HEK293 (cell line): ENCODE results near the gene TMEM37.

Experiments
- CTCF ChIA-PET: fragments of 350-600 bp; formaldehyde crosslinking; extraction: SDS; loops from one replicate; lab custom pipeline; 2021; ENCODE audit warnings: antibody characterized with exemption; lab: Yijun Ruan, JAX
- POLR2A ChIA-PET: fragments of 300-600 bp; formaldehyde crosslinking; extraction: SDS; loops from one replicate; lab custom pipeline; 2020; ENCODE audit warnings: antibody characterized with exemption, inconsistent platforms; lab: Yijun Ruan, JAX
- H3K27ac ChIP-seq: fragments of 200-500 bp; sonication (Bioruptor generic); 2 replicates; pipeline ENCODE4 v1.5.1; 2014; ENCODE audit warnings: low read depth, low read length, control low read depth, inconsistent platforms; ENCODE audit errors: extremely low read depth
- H3K36me3 ChIP-seq, 2 experiments: fragments of 200-500 bp in 1 of 2; sonication (Bioruptor generic) in 1 of 2; 1 replicate in 1 of 2; 2 replicates in 1 of 2; pipeline ENCODE4 v1.5.1; 2014 to 2017; ENCODE audit warnings: inconsistent platforms in 2 of 2, low read length in 2 of 2; ENCODE audit not compliant: control insufficient read depth in 2 of 2, insufficient read depth in 1 of 2
- H3K4me1 ChIP-seq: fragments of 200-500 bp; sonication (Bioruptor generic); 2 replicates; pipeline ENCODE4 v1.5.1; 2014; ENCODE audit warnings: mild to moderate bottlenecking, low read length, inconsistent platforms; ENCODE audit not compliant: control insufficient read depth, insufficient read depth
- H3K4me3 ChIP-seq: 2 replicates; pipeline ENCODE4 v1.5.1; 2011; ENCODE audit warnings: low read depth, mild to moderate bottlenecking, control low read depth, low read length, moderate library complexity
- H3K9me3 ChIP-seq: fragments of 200-500 bp; sonication (Bioruptor generic); 2 replicates; pipeline ENCODE4 v1.5.1; 2014; ENCODE audit warnings: low read depth, low read length, inconsistent platforms; ENCODE audit not compliant: control insufficient read depth, insufficient read depth
- GFI1B ChIP-seq: fragments of 450-650 bp; formaldehyde crosslinking; IDR thresholded peaks from 2 replicates; pipeline ENCODE4 v1.5.1; 2016; ENCODE audit warnings: missing biosample characterization, missing genetic modification characterization
- GLIS1 ChIP-seq: fragments of 450-650 bp; formaldehyde crosslinking; IDR thresholded peaks from 2 replicates; pipeline ENCODE4 v1.5.1; 2016; ENCODE audit warnings: missing biosample characterization, missing genetic modification characterization
- PRDM6 ChIP-seq: fragments of 450-650 bp; formaldehyde crosslinking; IDR thresholded peaks from 2 replicates; pipeline ENCODE4 v1.5.1; 2017; ENCODE audit warnings: missing biosample characterization, missing genetic modification characterization
- SALL2 ChIP-seq: fragments of 450-650 bp; formaldehyde crosslinking; IDR thresholded peaks from 2 replicates; pipeline ENCODE4 v1.5.0; 2017; ENCODE audit warnings: missing biosample characterization, mild to moderate bottlenecking, missing genetic modification characterization, borderline replicate concordance
- SP3 ChIP-seq: fragments of 450-650 bp; formaldehyde crosslinking; IDR thresholded peaks from 2 replicates; pipeline ENCODE4 v1.5.1; 2016; ENCODE audit warnings: missing biosample characterization, missing genetic modification characterization
- TCF7L2 ChIP-seq: IDR thresholded peaks from 2 replicates; pipeline ENCODE4 v1.6.1; 2011; ENCODE audit warnings: low read depth, mild to moderate bottlenecking, inconsistent platforms, low read length, moderate library complexity, borderline replicate concordance
- ZBTB1 ChIP-seq: fragments of 450-650 bp; formaldehyde crosslinking; IDR thresholded peaks from 2 replicates; pipeline ENCODE4 v1.5.1; 2016; ENCODE audit warnings: missing biosample characterization, missing genetic modification characterization
- ZBTB10 ChIP-seq: fragments of 450-650 bp; formaldehyde crosslinking; IDR thresholded peaks from 2 replicates; pipeline ENCODE4 v1.5.1; 2016; ENCODE audit warnings: missing biosample characterization, missing genetic modification characterization
- ZFP69B ChIP-seq: fragments of 450-650 bp; formaldehyde crosslinking; IDR thresholded peaks from 2 replicates; pipeline ENCODE4 v1.5.1; 2016; ENCODE audit warnings: missing biosample characterization, missing genetic modification characterization
- ZNF132 ChIP-seq: fragments of 450-650 bp; formaldehyde crosslinking; IDR thresholded peaks from 2 replicates; pipeline ENCODE4 v1.5.1; 2017; ENCODE audit warnings: missing biosample characterization, missing genetic modification characterization, borderline replicate concordance
- ZNF140 ChIP-seq: fragments of 450-650 bp; formaldehyde crosslinking; IDR thresholded peaks from 2 replicates; pipeline ENCODE4 v1.5.1; 2016; ENCODE audit warnings: missing biosample characterization, missing genetic modification characterization
- ZNF16 ChIP-seq: fragments of 450-650 bp; formaldehyde crosslinking; IDR thresholded peaks from 2 replicates; pipeline ENCODE4 v1.5.1; 2016; ENCODE audit warnings: low read depth, missing biosample characterization, missing genetic modification characterization
- ZNF174 ChIP-seq: fragments of 450-650 bp; formaldehyde crosslinking; IDR thresholded peaks from 2 replicates; pipeline ENCODE4 v1.5.0; 2017; ENCODE audit warnings: missing biosample characterization, mild to moderate bottlenecking, missing genetic modification characterization
- ZNF19 ChIP-seq: fragments of 450-650 bp; formaldehyde crosslinking; IDR thresholded peaks from 2 replicates; pipeline ENCODE4; 2016; ENCODE audit warnings: missing biosample characterization, missing genetic modification characterization, low read depth
- ZNF202 ChIP-seq: fragments of 450-650 bp; formaldehyde crosslinking; IDR thresholded peaks from 2 replicates; pipeline ENCODE4 v1.5.1; 2016; ENCODE audit warnings: missing biosample characterization, missing genetic modification characterization, borderline replicate concordance
- ZNF214 ChIP-seq: fragments of 450-650 bp; formaldehyde crosslinking; IDR thresholded peaks from 2 replicates; pipeline ENCODE4 v1.5.1; 2017; ENCODE audit warnings: missing biosample characterization, mild to moderate bottlenecking, missing genetic modification characterization, borderline replicate concordance
- ZNF23 ChIP-seq: fragments of 450-650 bp; formaldehyde crosslinking; IDR thresholded peaks from 2 replicates; pipeline ENCODE4 v1.5.1; 2016; ENCODE audit warnings: missing biosample characterization, missing genetic modification characterization, borderline replicate concordance
- ZNF248 ChIP-seq: fragments of 450-650 bp; formaldehyde crosslinking; IDR thresholded peaks from 2 replicates; pipeline ENCODE4 v1.5.1; 2017; ENCODE audit warnings: missing biosample characterization, missing genetic modification characterization
- ZNF302 ChIP-seq: fragments of 450-650 bp; formaldehyde crosslinking; IDR thresholded peaks from 2 replicates; pipeline ENCODE4 v1.5.1; 2016; ENCODE audit warnings: missing biosample characterization, missing genetic modification characterization, low read depth
- ZNF311 ChIP-seq: fragments of 450-650 bp; formaldehyde crosslinking; IDR thresholded peaks from 2 replicates; pipeline ENCODE4 v1.5.1; 2017; ENCODE audit warnings: missing biosample characterization, missing genetic modification characterization, borderline replicate concordance
- ZNF394 ChIP-seq: fragments of 450-650 bp; formaldehyde crosslinking; IDR thresholded peaks from 2 replicates; pipeline ENCODE4 v1.5.1; 2016; ENCODE audit warnings: missing biosample characterization, missing genetic modification characterization, mild to moderate bottlenecking, moderate library complexity, borderline replicate concordance
- ZNF473 ChIP-seq: fragments of 450-650 bp; formaldehyde crosslinking; IDR thresholded peaks from 2 replicates; pipeline ENCODE4 v1.5.1; 2017; ENCODE audit warnings: missing biosample characterization, missing genetic modification characterization
- ZNF571 ChIP-seq: fragments of 450-650 bp; formaldehyde crosslinking; IDR thresholded peaks from 2 replicates; pipeline ENCODE4 v1.5.0; 2017; ENCODE audit warnings: missing biosample characterization, missing genetic modification characterization
- ZNF596 ChIP-seq: fragments of 450-650 bp; IDR thresholded peaks from 2 replicates; pipeline ENCODE4 v1.5.0; 2018; ENCODE audit warnings: missing biosample characterization, mild to moderate bottlenecking, missing genetic modification characterization, moderate library complexity
- ZNF621 ChIP-seq: fragments of 450-650 bp; formaldehyde crosslinking; IDR thresholded peaks from 2 replicates; pipeline ENCODE4 v1.5.1; 2017; ENCODE audit warnings: missing biosample characterization, missing genetic modification characterization
- ZNF677 ChIP-seq: fragments of 450-650 bp; IDR thresholded peaks from 2 replicates; pipeline ENCODE4 v1.5.0; 2018; ENCODE audit warnings: missing biosample characterization, mild to moderate bottlenecking, missing genetic modification characterization, moderate library complexity
- ZNF701 ChIP-seq: fragments of 450-650 bp; formaldehyde crosslinking; IDR thresholded peaks from 2 replicates; pipeline ENCODE4 v1.5.1; 2016; ENCODE audit warnings: missing biosample characterization, missing genetic modification characterization
- ZNF785 ChIP-seq: fragments of 450-650 bp; formaldehyde crosslinking; IDR thresholded peaks from 2 replicates; pipeline ENCODE4 v1.5.1; 2016; ENCODE audit warnings: missing biosample characterization, missing genetic modification characterization
- ZNF837 ChIP-seq: fragments of 450-650 bp; formaldehyde crosslinking; IDR thresholded peaks from 2 replicates; pipeline ENCODE4 v1.5.1; 2016; ENCODE audit warnings: missing biosample characterization, missing genetic modification characterization
- ZSCAN23 ChIP-seq: fragments of 450-650 bp; formaldehyde crosslinking; IDR thresholded peaks from 2 replicates; pipeline ENCODE4 v1.5.1; 2016; ENCODE audit warnings: missing biosample characterization, missing genetic modification characterization
- ZSCAN4 ChIP-seq: fragments of 450-650 bp; formaldehyde crosslinking; IDR thresholded peaks from 2 replicates; pipeline ENCODE4 v1.5.1; 2017; ENCODE audit warnings: missing biosample characterization, missing genetic modification characterization

The TMEM37 gene

GRCh38 chr2:119422360-119423107 lies 9.1 kb upstream of the TMEM37 start:
- CTCF ChIA-PET, result interaction anchor here (1.2 to 1.6 kb wide), 3 partner anchors 13 to 17 kb away, joined by 3 to 5 read pairs (median 3); no protein-coding TSS in a partner anchor
- no peak overlapping the region for H3K27ac ChIP-seq
- TF ChIP-seq ZNF23, result no peak
- no peak for TF ChIP-seq ZNF394
- TF ChIP-seq ZBTB10 (tag by site-specific recombination), result no peak
- TF ChIP-seq ZSCAN23, result no peak
- no peak for TF ChIP-seq ZNF248 (tag by site-specific recombination)
- TF ChIP-seq ZNF571 (tag by site-specific recombination), result no peak
- TF ChIP-seq ZNF837, result no peak
- TF ChIP-seq ZSCAN4 (tag by site-specific recombination), result no peak
- no peak for TF ChIP-seq SALL2 (tag by site-specific recombination)
- no peak for TF ChIP-seq ZNF202 (tag by site-specific recombination)
- no peak for TF ChIP-seq ZNF621
- no peak for TF ChIP-seq ZNF16 (tag by site-specific recombination)
- no peak for TF ChIP-seq ZNF174 (tag by site-specific recombination)
- no peak for TF ChIP-seq ZNF677 (tag by site-specific recombination)
- TF ChIP-seq ZNF311, result no peak
- TF ChIP-seq ZNF132 (tag by site-specific recombination), result no peak
- no peak for TF ChIP-seq SP3
- TF ChIP-seq ZNF140, result no peak
- no peak for TF ChIP-seq GLIS1 (tag by site-specific recombination)
- no peak for TF ChIP-seq ZNF19 (tag by site-specific recombination)
- TF ChIP-seq, all 188 proteins: peak for 0

GRCh38 chr2:119423108-119423444 lies 8.6 kb upstream of the TMEM37 start:
- Histone ChIP-seq H3K27ac (no peak overlapping the region), H3K4me1 (no peaks in the 10 kb centered on the region), H3K4me3 (no peak overlapping the region), H3K36me3 (no peaks in the 10 kb centered on the region), H3K9me3 (no peaks in the 10 kb centered on the region)
- CTCF ChIA-PET, result interaction anchor here (1.2 to 1.6 kb wide), 3 partner anchors 14 to 18 kb away, joined by 3 to 5 read pairs (median 3); no protein-coding TSS in a partner anchor
- POLR2A ChIA-PET, result no interaction called here
- TF ChIP-seq ZNF302 (tag by site-specific recombination) (no peak), TCF7L2 (no peak), ZNF701 (tag by site-specific recombination) (no peak), ZBTB1 (tag by site-specific recombination) (no peak), ZNF214 (tag by site-specific recombination) (no peak), ZNF785 (no peak), ZFP69B (tag by site-specific recombination) (no peak), ZNF596 (tag by site-specific recombination) (no peak), GFI1B (tag by site-specific recombination) (no peak), PRDM6 (tag by site-specific recombination) (no peak), ZNF473 (no peak)

More at GRCh38 chr2:119422360-119423107, 9.1 kb upstream of the TMEM37 start:
- Histone ChIP-seq H3K4me1 (no peaks in the 10 kb centered on the region), H3K4me3 (no peak overlapping the region), H3K36me3 (no peaks in the 10 kb centered on the region), H3K9me3 (no peaks in the 10 kb centered on the region)
- POLR2A ChIA-PET, result no interaction called here
